Measurements from ENCODE around the gene IFITM5. TPM values are rescaled to one million over a fixed set of nuclear protein-coding genes. Genes with fewer than 3 reads are reported as not detected.

Gene IFITM5
- total and polyA plus RNA-seq, 2 of the 4 experiments (the other 2 are of a cell fraction) = not detected

GRCh38 chr11:340539-341512 lies 41.5 kb upstream of the IFITM5 start:
- H3K36me3 ChIP-seq (ENCODE audit: control insufficient read depth, insufficient read depth, low read length) = no peaks in the 10 kb centered on the region
- H4K5ac ChIP-seq (ENCODE audit: low read depth, low read length) = no peak overlapping the region
- no peak overlapping the region for H3K27ac ChIP-seq (ENCODE audit: insufficient read depth, low read length)
- no peak overlapping the region for H2BK20ac ChIP-seq (ENCODE audit: low read depth, low read length)
- no peak overlapping the region for H3K14ac ChIP-seq (replicated peaks; ENCODE audit: low read depth, low read length)
- no peak overlapping the region for H3K4ac ChIP-seq (ENCODE audit: low read depth, low read length)
- H3K27me3 ChIP-seq (ENCODE audit: control insufficient read depth, insufficient read depth, low read length) = peaks cover 8% of the 10 kb centered on the region
- WGBS, 2 experiments (ENCODE audit: extremely low coverage in 2 of 2, insufficient read length in 1 of 2) = no CpG with 5 or more reads among the region's 5 CpGs
- no peak overlapping the region for H3K23ac ChIP-seq (ENCODE audit: low read depth, low read length)
- no peak overlapping the region for H3K4me2 ChIP-seq (ENCODE audit: low read depth, low read length)
- H3K9me3 ChIP-seq (ENCODE audit: control insufficient read depth, insufficient read depth, low read length) = no peaks in the 10 kb centered on the region
- no peak overlapping the region for H3K56ac ChIP-seq (ENCODE audit: extremely low read depth, insufficient read depth, low read length)
- H2AK5ac ChIP-seq (ENCODE audit: low read depth, low read length) = no peak overlapping the region
- no peak overlapping the region for H2BK15ac ChIP-seq (ENCODE audit: low read depth, low read length)
- H2BK5ac ChIP-seq (ENCODE audit: low read depth, low read length, poor library complexity, severe bottlenecking) = no peak overlapping the region
- H2BK120ac ChIP-seq (ENCODE audit: low read depth, low read length) = no peak overlapping the region
- ATAC-seq (ENCODE audit: low read depth) = no peak
- H4K20me1 ChIP-seq (ENCODE audit: insufficient read depth, low read length) = no peaks in the 10 kb centered on the region
- ChIA-PET POLR2A (ENCODE audit: unreplicated experiment) (no interaction called here), CTCF (interaction anchor here (0.7 to 1.1 kb wide), 3 partner anchors 8 to 71 kb away, joined by 3 to 4 read pairs (median 3); no protein-coding TSS in a partner anchor)
- H2AK9ac ChIP-seq (replicated peaks; ENCODE audit: low read depth, low read length, poor library complexity) = no peak overlapping the region
- no peaks in the 10 kb centered on the region for H3K9me1 ChIP-seq (ENCODE audit: insufficient read depth, low read length)
- no TSS peak for BruUV-seq (replicated peaks)
- no peak overlapping the region for H4K8ac ChIP-seq (ENCODE audit: low read depth in 2 of 2, low read length in 2 of 2)
- H3K18ac ChIP-seq (ENCODE audit: low read depth, low read length) = no peak overlapping the region
- DNase-seq = no peak
- dilution Hi-C loops (cut with HindIII; ENCODE audit: low sequenced_read_pairs, unreplicated experiment) (no loop called here), in situ Hi-C loops (cut with MboI; ENCODE audit: low sequenced_read_pairs) (no loop called here), intact Hi-C loops (cut with micrococcal nuclease) (no loop called here)
- H3K79me1 ChIP-seq (ENCODE audit: low read depth in 1 of 2, low read length in 2 of 2) = no peaks in the 10 kb centered on the region
- no peak overlapping the region for H2AFZ ChIP-seq (replicated peaks; ENCODE audit: low read length, poor library complexity)
- no peak overlapping the region for H3K4me3 ChIP-seq (ENCODE audit: insufficient read depth, low read depth, low read length)
- no peak overlapping the region for H3K9ac ChIP-seq (ENCODE audit: low read depth, low read length)
- no peak overlapping the region for H4K91ac ChIP-seq (ENCODE audit: insufficient read depth, low read depth, low read length)
- H3K4me1 ChIP-seq (ENCODE audit: control insufficient read depth, insufficient read depth, low read length) = peaks cover 1% of the 10 kb centered on the region; the same call in 1 of the 2 replicates
- no peak for TF ChIP-seq SMC3 (IDR thresholded peaks at IDR 0.05; ENCODE audit: low read depth, low read length)
- TF ChIP-seq NFE2L2 (IDR thresholded peaks at IDR 0.05; ENCODE audit: low read depth, low read length) = no peak
- TF ChIP-seq CHD1 (IDR thresholded peaks at IDR 0.05; ENCODE audit: low read depth, low read length) = no peak
- TF ChIP-seq RAD21 (IDR thresholded peaks at IDR 0.05; ENCODE audit: low read length) = no peak
- no peak for TF ChIP-seq ELK1 (IDR thresholded peaks at IDR 0.05; ENCODE audit: borderline replicate concordance, low read depth, low read length)
- no peak for TF ChIP-seq POLR2A (IDR thresholded peaks at IDR 0.05; ENCODE audit: low read depth, low read length)
- TF ChIP-seq MAZ (IDR thresholded peaks at IDR 0.05; ENCODE audit: borderline replicate concordance, low read depth, low read length) = no peak
- TF ChIP-seq RFX5 (IDR thresholded peaks at IDR 0.05; ENCODE audit: low read depth, low read length) = no peak
- no peak for TF ChIP-seq CEBPB (IDR thresholded peaks at IDR 0.05; ENCODE audit: low read depth, low read length)
- no peak for TF ChIP-seq FOS (IDR thresholded peaks at IDR 0.05; ENCODE audit: low read depth, low read length)
- TF ChIP-seq, protein P1, sequence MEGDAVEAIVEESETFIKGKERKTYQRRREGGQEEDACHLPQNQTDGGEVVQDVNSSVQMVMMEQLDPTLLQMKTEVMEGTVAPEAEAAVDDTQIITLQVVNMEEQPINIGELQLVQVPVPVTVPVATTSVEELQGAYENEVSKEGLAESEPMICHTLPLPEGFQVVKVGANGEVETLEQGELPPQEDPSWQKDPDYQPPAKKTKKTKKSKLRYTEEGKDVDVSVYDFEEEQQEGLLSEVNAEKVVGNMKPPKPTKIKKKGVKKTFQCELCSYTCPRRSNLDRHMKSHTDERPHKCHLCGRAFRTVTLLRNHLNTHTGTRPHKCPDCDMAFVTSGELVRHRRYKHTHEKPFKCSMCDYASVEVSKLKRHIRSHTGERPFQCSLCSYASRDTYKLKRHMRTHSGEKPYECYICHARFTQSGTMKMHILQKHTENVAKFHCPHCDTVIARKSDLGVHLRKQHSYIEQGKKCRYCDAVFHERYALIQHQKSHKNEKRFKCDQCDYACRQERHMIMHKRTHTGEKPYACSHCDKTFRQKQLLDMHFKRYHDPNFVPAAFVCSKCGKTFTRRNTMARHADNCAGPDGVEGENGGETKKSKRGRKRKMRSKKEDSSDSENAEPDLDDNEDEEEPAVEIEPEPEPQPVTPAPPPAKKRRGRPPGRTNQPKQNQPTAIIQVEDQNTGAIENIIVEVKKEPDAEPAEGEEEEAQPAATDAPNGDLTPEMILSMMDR (conservative IDR thresholded peaks at IDR 0.05; ENCODE audit: low read depth, low read length) = no peak
- no peak for TF ChIP-seq BHLHE40 (IDR thresholded peaks at IDR 0.05; ENCODE audit: low read depth, low read length)
- TF ChIP-seq USF2 (IDR thresholded peaks at IDR 0.05; ENCODE audit: low read depth, low read length) = no peak
- no peak for TF ChIP-seq RCOR1 (IDR thresholded peaks at IDR 0.05; ENCODE audit: insufficient replicate concordance, low read length)
- TF ChIP-seq MAFK (IDR thresholded peaks at IDR 0.05; ENCODE audit: low read depth, low read length) = no peak
